GM10847 (cell line): ENCODE results near the gene GGACT.

Experiments used
- POLR2A ChIP-seq: IDR thresholded peaks from 2 replicates; pipeline ENCODE4 v1.6.1; 2011; ENCODE audit not compliant: insufficient read length; ENCODE audit errors: extremely low read depth

GGACT gene

GRCh38 chr13:100608906-100609305 is 20.3 kb upstream of the GGACT start:
- no peak for TF ChIP-seq POLR2A

DNA sequence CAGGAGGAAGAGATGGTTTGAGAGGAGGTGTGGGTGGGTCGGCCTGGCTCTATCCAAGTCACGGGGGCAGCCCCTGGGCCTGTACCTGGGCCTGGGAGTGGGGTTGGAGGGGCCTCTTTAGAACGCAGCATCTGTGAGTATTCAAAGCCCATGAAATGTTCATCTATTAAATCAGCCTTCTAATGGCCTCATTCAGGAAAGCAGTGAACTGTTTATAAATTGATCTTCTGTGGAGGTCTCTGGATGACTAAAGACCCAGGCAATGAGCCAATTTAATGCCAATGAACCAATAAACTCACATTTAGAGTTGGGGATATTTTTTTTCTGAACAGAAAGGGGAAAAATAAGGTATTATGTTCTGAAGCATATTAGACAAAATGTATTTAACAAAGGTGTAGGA is 19.9 kb upstream of the GGACT start:
- no peak for TF ChIP-seq POLR2A

GRCh38 chr13:100604918-100605710 is 16.5 kb upstream of the GGACT start:
- no peak for TF ChIP-seq POLR2A

DNA sequence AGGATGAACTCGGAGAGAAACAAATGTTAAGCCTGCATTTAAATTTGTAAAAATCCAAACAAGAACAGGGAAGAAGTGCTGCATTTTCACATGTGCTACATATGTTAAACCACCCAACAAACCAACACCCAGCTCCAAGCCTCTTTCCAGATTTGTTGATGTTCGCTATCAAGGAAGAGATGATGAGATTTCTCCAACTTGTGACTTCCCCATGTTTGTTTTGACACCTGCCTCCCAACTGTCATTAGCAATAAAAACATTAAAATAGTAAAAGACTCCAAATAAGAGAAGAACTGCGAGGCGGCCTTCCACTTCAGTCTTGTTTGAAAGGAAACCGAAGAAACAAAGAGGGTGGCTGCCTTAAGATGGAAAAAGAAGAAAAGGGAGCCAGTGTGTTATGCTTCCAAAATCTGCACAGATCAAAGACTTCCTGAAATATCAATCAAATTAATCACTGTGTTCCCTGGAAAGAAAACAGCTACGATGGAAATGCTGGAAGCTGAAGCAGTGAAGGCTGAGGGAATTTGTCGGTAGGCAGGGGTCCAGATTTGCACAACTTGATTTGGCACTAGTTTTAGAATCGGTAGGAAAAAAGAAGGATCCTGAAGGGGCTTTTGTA is 14.0 kb upstream of the GGACT start:
- no peak for TF ChIP-seq POLR2A

DNA sequence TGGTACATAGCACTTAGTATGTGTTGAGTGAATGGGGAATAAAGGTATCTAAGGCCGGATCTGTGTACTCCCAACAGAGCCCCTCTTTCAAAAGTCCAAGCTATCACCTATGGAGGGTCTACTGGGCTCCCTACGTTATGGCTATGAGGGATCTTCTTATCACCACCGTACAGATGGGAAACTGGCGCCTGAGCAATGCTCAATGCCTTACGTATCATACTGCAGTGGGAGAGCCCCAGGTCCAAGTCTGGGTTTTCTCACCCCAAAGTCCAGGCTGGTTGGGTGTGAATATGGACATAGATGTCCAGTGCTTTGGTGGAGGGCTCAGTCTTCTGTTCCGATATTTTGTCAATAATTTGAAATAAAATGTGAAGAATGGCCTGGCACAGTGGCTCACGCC is 13.1 kb upstream of the GGACT start:
- no peak for TF ChIP-seq POLR2A

DNA sequence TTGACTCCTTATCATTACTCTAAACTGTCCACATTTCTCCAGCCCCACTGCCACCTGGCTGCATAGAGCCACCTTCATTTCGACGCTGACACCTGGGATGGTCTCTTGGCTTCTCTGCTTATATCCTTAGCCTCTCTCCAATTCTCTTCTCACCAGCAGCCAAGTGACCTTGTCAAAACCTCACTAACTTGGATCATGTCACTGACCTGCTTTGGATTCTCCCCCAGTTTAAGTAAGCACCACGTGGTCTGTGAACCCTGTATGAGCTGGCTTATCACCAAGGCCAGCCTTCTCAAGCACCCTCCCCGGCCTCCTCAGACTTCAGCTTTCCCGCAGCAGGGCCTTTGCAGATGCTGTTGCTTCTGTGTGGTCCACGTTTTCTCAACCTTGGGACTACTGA is 12.3 kb upstream of the GGACT start:
- no peak for TF ChIP-seq POLR2A

DNA sequence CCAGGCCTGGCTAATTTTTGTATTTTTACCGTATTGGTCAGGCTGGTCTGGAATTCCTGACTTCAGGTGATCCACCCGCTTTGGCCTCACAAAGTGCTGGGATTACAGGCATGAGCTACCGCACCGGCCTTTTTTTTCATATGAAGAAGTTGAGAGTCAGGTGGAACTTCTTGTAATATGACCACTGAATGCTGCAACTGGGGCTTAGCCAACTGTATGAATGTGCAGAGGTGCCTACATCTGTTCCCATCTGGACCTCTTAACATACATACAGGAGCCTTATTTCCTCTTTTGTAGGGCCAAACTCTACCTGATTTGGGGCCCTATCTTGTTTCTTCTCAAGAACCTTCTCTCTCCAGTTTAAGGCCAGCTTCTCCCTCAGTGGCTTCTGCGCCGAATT is 11.9 kb upstream of the GGACT start:
- no peak for TF ChIP-seq POLR2A

GRCh38 chr13:100597253-100597652 is 8.7 kb upstream of the GGACT start:
- TF ChIP-seq POLR2A, result no peak

DNA sequence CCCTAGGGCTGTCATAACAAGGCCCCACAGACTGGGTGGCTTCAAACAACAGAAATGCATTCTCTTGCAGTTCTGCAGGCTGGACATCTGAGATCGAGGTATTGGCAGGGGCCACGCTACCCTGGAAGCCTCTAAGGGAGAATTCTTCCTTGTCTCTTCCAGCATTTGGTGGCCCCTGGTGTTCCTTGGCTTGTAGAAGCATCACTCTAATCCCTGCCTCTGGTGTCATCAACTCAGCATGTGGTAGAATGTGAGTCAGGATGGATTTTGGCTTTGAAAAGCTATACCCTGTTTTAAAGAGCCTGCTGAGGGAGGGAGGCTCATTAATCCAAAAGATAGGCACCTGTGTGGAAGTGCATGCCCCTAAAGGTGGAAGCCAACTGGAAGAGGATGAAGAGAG is 7.9 kb upstream of the GGACT start:
- TF ChIP-seq POLR2A, result no peak

- no peak for TF ChIP-seq POLR2A
Observed at GRCh38 chr13:100594731-100595130, 6.1 kb upstream of the GGACT start.

DNA sequence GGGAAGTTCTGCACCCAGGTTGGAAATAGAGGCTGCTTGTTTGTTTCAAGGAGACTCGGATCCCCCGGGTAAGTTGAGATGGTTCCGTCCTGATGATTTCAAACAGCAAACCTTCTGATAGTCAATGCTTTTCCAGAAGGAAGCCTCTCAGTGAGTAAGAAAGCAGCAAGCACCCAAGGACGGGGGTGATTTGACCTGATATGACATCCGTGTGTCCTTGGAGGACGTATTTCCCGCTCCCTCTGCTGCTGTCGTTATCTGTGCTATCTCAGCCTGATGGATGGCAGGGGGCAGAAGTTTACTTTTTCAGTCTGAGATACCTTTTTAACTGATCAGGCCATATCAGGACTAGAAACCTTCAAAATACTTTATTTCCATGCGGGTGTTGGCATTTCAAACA is 5.7 kb upstream of the GGACT start:
- TF ChIP-seq POLR2A, result no peak

GRCh38 chr13:100589178-100589725 is 663 bp upstream of the GGACT start:
- TF ChIP-seq POLR2A, result no peak

DNA sequence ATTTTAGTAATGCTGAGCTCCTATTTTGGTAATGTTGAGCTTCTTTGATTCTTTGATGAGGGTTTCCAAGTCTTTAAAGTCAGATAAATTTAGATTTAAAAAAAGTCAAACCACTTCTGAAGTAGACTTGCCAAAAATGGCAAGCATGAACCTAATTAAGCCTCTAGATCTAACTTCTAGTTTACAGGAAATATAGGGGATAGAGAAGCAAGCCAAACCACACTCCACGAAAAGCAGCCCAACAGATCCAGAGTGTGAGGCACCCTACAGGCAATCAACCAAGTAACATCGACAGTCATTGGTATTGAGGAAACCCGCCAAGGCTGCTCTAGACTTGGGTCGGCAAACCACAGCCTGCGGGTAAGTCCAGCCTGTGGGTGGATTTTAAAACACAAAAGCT is 3.7 kb downstream of the GGACT start:
- no peak for TF ChIP-seq POLR2A

DNA sequence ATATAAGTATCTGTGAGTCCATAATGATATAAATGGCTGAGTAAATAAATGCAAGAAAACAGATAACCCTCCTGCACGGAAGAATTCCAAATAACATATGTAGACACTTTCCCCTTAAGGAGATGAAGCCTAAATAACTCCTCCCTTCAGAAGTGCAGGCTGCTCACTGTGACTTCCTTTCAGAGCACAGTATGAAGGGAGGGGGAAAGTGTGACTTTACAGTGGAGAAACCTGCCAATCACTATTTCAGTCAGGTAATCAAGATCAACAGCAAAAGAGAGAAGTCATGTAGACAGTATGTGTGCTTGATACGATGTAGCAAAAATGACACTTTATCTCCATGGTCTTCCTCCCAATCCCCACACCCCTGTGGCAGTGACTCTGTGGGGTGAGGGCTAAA is 7.1 kb downstream of the GGACT start:
- no peak for TF ChIP-seq POLR2A

DNA sequence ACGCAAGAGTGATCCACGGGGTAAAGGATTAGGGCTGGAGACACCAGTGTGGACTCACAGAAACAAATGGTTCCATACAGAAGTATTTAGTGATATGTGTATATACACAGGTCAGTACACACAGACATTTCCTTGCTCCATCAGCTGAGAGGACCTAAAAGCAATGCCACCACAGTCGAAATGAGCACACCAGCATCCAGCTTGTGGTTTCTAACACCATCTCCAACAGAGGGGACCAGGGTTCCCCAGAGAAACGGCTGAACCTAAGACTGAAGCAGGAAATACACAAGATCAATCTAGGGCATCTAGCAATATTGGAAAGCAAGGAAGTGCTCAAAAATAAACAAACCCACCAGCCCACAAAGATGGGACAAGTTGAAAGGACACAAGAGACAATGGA is 7.6 kb downstream of the GGACT start:
- TF ChIP-seq POLR2A, result no peak

GRCh38 chr13:100580045-100580444 is 8.5 kb downstream of the GGACT start:
- TF ChIP-seq POLR2A, result no peak

GRCh38 chr13:100573121-100573520 is 15.5 kb downstream of the GGACT start:
- TF ChIP-seq POLR2A, result no peak

DNA sequence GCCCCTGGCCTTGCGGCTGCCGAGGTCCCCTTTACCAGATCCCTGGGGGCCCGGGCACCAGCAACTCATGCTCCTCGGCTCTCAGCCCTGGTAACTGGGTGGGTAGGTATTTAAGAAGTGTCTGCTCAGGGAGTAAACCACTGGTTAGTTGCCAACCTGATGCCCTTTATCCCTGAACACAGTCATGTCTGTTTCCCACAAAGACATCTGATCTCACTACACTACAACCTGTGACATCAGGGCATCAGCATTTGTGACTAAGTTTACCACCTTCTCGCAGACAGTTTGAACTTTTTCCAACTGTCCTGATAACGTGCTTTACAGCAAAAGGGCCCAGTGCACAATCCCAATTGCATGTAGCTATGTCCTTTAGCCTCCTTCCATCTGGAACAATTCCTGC is 22.0 kb downstream of the GGACT start:
- TF ChIP-seq POLR2A, result no peak
